Hepatocyte (in vitro differentiated cells): ENCODE results near the gene WDR86.

Source experiments
- EZH2phosphoT487 ChIP-seq: fragments of 200-600 bp; sonication (generic); IDR thresholded peaks from one replicate; pipeline ENCODE4 v1.6.1; 2018; ENCODE audit warnings: antibody characterized with exemption, mild to moderate bottlenecking, low read depth, moderate library complexity; ENCODE audit not compliant: unreplicated experiment, severe bottlenecking
- TF ChIP-seq, protein P1 (sequence below): fragments of 200-600 bp; sonication (generic); IDR thresholded peaks from 2 replicates; pipeline ENCODE4 v1.5.1; 2016; ENCODE audit warnings: antibody characterized with exemption, mild to moderate bottlenecking; ENCODE audit not compliant: poor library complexity

DNA sequence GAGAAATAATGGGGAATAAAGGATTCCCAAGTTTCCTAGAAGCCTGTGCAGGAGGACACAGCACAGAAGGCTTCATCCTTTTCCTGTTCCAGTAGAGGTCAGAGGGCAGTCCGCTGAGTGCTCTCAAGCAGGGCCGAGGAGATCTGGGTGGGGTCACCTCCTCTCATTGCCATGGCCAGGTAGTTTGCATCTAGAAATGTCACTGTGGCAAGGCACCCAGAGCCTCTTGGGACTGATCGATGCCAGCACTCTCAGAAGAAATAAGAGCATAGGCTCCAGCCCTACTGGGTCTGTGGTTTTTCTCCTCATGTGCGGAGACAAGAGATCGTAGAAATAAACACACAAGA, 60.4 kb downstream of the WDR86 start:
- TF ChIP-seq EZH2phosphoT487 = no peak
- TF ChIP-seq, protein P1, sequence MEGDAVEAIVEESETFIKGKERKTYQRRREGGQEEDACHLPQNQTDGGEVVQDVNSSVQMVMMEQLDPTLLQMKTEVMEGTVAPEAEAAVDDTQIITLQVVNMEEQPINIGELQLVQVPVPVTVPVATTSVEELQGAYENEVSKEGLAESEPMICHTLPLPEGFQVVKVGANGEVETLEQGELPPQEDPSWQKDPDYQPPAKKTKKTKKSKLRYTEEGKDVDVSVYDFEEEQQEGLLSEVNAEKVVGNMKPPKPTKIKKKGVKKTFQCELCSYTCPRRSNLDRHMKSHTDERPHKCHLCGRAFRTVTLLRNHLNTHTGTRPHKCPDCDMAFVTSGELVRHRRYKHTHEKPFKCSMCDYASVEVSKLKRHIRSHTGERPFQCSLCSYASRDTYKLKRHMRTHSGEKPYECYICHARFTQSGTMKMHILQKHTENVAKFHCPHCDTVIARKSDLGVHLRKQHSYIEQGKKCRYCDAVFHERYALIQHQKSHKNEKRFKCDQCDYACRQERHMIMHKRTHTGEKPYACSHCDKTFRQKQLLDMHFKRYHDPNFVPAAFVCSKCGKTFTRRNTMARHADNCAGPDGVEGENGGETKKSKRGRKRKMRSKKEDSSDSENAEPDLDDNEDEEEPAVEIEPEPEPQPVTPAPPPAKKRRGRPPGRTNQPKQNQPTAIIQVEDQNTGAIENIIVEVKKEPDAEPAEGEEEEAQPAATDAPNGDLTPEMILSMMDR = no peak
